ENCODE data around the gene SLC6A9.

The SLC6A9 gene

DNA sequence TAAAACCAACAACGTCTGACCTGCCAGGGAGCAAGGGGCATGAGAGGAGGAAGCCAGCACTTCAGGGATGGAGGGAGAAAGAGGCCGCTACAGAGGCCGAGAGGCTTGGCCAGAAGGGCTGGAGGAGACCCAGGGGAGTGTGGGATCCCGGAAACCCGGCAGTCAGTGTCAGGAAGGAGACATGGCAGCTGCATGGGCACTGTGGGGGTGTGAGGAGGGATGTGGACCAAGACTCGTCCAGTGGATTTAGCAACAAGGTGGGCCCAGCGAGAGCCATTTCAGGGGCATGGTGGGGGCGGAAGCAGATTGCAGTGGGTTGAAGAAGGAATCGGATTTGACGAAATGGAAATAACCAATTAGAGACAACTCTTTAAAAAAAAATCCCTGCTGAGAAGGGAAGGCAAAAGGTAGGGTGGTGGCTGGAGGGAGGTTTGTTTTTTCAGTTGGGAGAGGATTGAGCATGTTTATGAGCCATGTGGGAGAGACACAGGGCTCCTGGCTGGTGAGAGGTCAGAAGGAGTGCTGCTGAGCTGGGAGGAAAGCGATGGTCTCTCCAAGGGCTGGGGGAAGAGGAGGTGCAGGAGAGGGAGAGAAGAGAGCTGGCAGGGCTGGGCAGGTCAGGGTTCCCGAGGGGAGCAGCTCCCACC is 47.9 kb downstream of the SLC6A9 start:
- no peak for DNase-seq (ENCODE audit: low read depth)

DNA sequence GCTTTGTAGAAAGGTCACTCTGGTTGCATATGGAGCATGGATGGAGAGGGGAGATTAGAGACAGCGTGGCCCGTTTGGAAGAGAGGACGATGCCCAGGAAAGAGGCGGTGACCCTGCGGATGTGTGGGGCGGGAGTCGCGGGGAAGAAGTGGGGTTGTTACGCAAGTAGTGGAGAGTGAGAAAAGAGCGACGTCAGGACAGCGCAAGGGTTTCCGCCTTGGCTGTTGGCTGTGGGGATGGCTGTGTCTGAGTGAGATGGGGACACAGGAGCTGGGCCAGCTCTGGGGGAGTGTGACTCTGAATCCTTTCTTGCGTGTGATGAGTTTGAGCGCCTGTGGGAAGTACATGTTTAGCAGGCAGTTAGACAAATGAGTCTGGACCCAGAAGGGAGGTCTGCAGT is 48.5 kb downstream of the SLC6A9 start:
- no peak for DNase-seq (ENCODE audit: low read depth)

DNA sequence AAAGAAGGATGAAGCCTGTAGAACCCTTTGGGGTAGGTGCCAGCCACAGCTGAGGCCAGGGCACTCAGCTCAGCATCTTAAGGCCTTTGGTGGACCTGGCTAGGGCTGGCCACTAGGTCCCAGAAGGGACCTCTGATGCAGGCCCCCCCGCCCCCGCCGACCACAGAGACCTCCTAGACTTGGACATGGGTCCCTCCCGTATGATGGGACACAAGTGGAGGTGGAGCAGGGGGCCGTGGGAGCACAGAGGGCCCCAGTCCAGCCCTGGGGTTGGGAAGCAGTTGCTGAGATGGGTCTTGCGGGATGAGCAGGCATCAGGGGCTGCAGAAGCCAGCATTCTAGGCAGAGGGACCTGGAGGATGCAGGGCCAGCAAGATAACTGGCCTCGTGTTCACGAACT is 49.0 kb downstream of the SLC6A9 start:
- no peak for DNase-seq (ENCODE audit: low read depth)

DNA sequence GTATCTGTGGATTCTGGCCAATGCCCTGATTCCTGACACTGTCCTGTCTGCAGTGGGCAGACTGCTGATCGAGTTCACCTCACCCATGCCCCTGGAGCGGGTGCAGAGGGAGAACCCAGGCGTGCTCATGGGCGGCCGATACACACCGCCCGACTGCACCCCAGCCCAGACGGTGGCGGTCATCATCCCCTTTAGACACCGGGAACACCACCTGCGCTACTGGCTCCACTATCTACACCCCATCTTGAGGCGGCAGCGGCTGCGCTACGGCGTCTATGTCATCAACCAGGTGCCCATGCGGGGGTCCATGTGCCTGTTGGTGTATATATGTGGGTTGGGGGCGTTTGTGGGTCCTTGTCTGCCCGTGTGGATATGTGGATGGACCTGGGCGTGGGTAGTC is 49.6 kb downstream of the SLC6A9 start:
- no peak for DNase-seq (ENCODE audit: low read depth)

DNA sequence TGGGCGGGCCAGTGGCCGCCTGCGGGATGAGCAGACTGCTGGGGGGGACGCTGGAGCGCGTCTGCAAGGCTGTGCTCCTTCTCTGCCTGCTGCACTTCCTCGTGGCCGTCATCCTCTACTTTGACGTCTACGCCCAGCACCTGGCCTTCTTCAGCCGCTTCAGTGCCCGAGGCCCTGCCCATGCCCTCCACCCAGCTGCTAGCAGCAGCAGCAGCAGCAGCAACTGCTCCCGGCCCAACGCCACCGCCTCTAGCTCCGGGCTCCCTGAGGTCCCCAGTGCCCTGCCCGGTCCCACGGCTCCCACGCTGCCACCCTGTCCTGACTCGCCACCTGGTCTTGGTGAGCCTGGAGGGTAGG is 50.1 kb downstream of the SLC6A9 start:
- no peak for DNase-seq (ENCODE audit: low read depth)

DNA sequence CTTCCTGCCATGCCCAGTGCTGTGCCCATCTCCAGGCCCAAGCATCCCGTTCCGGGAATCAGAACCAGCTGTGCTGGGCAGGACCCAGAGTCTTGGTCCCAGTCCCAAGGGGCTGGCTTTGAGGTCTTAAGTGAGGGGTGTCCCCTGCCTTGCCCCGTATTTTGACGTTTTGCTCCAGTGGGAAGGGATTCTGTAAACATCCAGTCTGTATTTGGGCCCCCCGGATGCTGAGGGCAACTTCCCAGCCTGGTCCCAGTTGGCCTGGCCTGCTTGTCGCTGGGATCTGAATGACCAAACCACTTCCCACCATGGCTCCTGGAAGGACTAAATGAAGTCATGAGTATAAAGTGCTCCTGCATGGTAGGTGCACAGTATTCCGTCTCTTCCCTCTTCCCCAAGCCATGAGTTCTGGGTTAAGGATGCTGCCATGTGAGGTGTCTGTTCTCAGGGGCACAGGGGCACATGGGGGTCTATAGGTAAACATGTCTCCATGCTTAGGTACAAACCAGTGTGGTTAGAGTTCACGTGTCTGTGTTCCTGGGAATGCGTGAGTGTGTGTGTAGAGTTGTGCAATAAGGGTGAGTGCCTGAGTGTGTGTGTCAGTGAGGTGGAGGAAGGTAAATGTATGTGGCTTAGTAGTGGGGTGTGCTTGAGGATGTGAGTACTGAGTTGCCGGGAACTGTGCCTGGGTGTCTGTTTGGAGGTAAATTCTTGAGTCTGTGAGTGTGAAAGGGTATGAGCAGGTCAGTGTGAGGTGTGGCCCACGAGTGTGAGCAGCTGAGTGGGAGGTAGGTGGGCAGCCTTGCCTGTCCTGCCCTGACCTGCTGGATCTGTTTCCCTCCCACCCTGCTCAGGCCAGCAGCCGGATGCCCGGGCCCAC is 50.8 kb downstream of the SLC6A9 start:
- no peak for DNase-seq (ENCODE audit: low read depth)

DNA sequence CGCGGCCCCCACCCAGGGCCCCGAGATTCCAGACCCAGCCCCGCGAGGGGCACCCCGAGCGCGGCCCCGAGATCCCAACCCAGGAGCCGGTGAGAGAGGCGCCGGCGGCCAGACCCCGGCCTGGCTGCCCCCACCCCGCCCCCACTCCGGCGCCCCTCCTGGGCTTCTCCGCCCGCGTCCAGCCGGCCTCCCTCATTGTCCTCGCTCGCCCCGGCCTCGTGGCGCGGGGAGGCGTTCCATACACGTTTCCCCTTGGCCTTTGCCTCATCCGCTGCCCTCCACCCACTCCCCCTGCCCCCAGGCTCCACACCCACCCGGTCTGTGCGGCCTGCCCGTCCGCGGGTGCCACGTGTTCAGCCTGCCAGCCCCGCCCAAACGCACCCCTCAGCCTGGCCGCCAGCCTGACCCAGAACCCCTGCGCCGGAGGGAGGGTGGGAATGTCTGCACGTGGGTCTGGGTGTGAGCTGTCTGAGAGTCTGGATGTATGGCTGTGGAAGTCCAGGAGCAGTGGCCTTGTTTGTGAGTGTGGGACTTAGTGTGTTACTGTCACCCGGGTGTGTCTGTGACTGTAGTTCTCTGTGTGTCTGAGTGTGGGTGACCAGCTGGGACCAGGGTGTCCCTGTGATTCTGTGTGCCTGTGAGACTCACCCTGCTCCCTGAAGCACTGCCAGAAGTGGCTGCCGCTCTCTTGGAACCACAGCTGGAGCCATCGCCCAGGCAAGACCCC is 51.6 kb downstream of the SLC6A9 start:
- no peak for DNase-seq (ENCODE audit: low read depth)

DNA sequence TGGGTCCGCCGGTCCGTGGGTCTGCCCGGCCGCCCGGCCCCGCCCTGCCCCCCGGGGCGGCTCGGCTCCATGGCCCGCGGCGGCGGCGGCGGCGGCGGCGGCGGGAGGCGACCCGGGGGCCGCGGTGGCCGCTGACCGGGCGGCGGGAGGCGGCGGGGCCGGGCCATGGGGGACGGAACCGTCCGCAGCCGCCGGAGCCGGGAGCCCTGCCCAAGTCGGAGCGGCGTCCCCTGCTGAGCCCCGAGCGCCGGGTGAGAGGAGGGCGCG is 52.1 kb downstream of the SLC6A9 start:
- DNase-seq (ENCODE audit: low read depth), result no peak

DNA sequence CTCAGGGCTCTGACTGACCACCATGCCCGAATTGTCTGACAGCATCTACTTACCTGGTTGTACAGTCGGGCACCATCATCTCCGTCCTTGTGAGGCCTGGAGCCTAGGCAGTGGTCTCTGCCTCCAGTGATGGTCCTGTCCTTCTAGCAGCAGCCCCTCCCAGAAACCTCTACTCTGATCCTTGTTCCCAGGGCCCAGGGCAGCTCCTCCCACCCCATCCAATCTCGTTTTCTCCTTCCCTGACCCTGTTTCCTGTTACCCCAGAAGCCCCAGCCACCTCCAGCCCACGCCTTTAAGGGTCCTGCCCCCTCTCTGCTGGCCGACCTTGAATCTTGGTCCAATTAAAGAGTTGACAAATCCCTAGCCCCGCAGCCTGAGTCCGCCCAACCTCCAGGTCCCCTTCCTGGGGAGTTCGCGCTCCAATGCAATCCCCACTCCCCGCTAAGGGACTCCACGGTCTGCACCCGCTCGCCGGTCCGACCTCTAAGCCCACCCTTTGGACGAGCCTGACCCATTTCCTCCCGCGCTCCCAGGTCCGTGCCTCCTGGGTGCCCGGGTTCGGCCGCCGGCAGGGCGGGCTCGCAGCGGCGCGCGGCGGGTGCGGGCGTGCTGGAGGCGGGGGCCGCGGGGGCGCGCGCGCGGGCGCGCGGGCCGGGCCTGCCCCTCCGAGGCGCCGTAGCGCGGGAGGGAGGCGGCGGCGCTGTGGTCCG is 52.6 kb downstream of the SLC6A9 start, which contains the start of gene B4GALT2:
B4GALT2 (plus strand) TSS at position 660 of the 710 bp plus-strand sequence. CDS start 1,951 bp downstream, outside the sequence.
- no peak for DNase-seq (ENCODE audit: low read depth)

DNA sequence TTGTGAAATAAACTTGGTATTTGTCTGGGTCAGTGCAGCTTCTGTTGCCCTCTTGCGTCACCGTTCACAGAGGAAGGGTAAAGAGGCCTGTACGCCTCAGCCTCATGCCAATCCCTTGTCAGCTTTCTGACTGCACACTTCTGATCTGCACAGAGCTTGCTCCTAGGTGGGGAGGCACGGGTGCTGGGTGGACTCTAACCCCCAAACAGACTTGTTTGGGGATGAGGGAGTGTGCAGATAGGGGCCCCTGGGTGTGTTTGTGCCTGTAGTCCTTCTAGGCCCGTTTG is 53.1 kb downstream of the SLC6A9 start:
- DNase-seq (ENCODE audit: low read depth), result no peak

DNA sequence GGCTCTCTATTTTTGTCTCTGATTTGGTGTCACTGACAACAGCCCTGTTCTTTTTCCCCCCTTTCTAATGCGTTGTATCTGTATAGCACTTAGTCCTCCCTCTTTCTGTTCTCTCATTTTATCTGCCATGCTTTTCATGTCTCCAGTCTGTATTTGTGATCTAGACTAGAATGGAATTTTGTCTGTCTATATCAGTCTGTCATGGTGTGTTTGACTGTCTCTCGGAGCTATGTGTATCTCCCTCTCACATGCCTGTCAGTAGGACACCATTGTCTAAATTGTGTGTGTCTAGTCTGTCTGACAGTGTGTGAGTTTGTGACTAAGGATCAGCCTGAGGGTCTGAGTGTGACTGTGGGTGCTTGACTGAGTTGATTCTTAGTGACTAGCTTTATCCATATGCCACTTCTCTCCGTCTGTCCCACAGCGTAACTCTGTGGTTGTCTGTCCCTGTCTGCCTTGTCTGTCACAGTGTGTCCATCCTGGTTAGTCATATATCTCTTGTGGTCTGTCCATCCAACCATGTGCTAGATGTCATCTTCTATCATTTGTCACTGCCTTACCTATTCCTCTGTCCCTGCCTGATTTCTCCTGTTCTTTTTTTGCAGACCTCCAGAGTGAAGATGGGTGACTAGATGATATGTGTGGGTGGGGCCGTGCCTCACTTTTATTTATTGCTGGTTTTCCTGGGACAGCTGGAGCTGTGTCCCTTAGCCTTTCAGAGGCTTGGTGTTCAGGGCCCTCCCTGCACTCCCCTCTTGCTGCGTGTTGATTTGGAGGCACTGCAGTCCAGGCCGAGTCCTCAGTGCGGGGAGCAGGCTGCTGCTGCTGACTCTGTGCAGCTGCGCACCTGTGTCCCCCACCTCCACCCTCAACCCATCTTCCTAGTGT is 53.6 kb downstream of the SLC6A9 start:
- DNase-seq (ENCODE audit: low read depth), result no peak

DNA sequence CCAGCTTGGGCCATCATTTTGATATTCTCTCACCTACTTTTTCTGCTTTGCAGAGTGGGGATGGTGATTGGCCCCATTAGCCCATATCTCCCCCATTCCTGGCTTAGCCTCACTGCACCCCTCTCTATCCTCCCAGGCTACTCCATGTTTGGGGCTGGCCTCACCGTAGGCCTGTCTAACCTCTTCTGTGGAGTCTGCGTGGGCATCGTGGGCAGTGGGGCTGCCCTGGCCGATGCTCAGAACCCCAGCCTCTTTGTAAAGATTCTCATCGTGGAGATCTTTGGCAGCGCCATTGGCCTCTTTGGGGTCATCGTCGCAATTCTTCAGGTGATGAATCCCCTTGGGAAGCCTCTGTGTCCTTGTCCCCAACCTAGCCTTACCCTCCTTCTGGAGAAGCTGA is 54.4 kb downstream of the SLC6A9 start:
- no peak for DNase-seq (ENCODE audit: low read depth)

DNA sequence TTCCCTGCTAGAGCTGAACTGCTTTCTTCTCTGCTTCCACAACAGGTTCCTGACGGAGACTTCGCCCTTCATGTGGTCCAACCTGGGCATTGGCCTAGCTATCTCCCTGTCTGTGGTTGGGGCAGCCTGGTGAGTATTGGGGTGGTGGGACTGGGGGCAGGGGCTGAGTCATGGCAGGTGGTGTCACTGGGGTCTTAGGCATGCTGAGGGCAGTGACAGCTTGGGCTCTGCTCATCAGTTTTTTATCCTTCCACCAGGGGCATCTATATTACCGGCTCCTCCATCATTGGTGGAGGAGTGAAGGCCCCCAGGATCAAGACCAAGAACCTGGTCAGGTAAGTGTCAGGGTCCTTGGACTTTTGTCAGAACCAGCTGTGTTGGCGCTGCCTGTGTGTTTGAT is 55.2 kb downstream of the SLC6A9 start:
- DNase-seq (ENCODE audit: low read depth), result no peak

DNA sequence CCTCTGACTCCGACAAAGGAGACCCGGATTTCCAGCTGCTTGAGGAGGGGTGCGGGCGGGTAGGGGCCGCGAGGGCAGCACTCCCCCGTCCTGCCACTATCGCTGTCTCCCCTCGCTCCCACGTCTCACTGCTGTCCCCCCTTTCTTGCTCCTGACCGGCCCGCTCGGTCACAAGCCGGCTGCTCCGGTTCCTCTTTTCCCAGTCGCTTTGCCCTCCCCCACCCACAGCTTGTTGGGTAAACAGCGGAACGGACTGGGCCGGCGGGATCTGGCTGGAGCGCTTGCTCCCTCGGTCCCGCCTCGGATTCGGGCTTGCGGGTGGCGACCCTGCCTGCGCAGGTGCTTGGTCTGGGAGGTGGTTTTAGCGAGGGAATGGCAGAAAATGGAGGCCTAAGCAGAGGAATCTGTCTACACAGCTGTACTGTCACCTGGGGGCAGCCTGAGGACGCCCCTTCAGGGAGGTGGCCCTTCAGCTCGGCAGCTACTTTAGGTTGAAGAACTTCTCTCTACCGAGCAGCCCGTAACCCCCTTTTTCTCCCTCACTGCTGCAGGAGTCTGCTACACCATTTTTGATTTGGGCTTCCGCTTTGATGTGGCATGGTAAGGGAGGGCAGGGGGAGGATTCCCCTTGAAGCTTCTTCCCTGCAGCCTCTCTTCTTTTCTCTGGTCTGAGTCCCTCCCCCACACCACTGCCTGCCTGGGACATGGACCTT is 55.9 kb downstream of the SLC6A9 start:
- DNase-seq (ENCODE audit: low read depth), result no peak

DNA sequence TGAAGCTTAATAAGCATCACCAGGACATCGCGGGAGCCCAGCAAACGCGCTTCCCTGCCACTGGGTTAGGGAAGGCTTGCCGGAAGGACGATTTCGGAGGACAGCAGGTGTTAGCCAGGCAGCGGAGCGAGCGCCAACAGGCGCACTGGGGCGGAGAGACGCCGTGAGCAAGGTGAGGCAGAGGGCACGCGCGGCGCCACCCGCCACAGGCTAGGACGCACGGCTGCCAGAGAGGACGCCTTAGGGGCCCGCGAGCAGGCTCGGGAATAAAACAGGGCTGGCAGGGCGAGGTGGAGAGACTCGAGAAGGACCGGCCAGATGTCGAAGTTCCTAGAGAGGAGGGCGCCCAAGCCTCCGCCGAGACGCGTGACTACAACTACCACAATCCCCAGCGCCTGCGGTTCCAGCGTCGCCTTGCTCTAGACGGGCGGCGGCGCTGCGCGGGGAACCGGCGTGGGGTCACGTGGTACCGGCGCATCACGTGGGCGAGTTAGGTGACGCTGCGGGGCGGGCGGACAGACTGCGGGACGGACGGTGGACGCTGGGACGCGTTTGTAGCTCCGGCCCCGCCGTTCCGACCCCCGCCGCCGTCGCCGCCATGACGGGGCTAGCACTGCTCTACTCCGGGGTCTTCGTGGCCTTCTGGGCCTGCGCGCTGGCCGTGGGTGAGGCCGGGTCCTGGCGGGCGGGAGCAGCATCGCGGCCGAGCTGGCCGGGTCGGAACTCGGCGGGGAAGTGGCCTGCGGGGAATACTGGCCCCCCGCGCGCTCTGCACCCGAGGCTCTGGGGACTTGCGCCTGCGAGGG is 56.6 kb downstream of the SLC6A9 start, which contains the start of gene ATP6V0B:
ATP6V0B (plus strand) TSS at position 518 of the 806 bp plus-strand sequence; CDS start at position 599, 81 bp downstream.
- peak; percentile 83 for DNase-seq (ENCODE audit: low read depth)

DNA sequence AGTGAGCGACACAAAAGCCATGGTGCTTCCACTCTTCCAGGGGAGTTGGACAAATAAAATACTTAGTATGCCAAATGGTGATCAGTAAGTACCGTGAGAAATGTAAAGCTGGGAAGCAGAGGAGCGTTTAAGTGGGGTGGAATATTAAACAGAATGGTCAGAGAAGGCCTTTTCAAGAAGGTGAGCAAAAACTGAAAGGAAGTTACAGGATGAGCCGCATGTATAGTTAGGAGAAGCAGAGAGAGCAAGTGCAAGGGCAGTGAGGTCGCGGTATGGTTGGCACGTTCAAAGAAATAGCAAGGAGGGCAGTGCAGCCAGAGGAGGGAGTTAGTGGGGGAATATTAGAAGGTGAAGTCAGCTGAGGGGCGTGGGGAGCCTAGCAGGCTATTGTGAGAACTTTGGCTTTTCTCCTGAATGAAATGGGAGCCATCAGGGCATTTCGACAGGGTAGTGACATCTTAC is 57.2 kb downstream of the SLC6A9 start:
- no peak for DNase-seq (ENCODE audit: low read depth)

DNA sequence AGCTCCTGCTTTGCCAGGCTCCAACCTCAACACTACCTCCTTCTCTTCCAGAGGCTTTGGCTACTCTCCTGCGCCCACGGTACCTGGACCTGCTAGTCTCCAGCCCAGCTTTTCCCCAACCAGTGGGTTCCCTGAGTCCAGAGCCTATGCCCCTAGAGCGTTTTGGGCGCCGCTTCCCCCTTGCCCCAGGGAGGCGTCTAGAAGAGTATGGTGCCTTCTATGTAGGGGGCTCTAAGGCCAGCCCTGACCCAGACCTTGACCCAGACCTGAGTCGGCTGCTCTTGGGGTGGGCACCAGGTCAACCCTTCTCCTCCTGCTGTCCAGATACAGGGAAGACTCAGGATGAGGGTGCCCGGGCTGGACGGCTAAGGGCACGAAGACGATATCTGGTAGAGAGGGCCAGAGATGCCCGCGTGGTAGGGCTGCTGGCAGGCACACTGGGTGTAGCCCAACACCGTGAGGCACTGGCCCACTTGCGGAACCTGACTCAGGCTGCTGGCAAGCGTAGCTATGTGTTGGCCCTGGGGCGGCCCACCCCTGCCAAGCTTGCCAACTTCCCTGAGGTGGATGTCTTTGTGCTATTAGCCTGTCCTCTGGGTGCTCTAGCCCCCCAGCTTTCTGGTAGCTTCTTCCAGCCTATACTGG is 59.8 kb downstream of the SLC6A9 start:
- no peak for DNase-seq (ENCODE audit: low read depth)

DNA sequence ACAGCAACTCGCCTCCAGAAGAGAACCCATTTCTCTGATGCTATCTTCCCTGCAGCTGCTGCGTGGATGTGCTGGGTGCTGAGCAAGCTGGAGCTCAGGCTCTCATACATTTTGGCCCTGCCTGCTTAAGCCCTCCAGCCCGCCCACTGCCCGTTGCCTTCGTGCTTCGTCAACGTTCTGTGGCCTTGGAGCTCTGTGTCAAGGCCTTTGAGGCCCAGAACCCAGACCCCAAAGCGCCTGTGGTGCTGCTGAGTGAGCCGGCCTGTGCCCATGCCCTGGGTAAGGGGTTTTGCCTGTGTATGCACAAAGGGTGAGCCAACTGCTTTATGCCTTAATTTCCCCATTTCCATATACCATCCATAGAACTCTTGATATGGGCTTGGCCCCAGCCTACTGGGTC is 60.4 kb downstream of the SLC6A9 start:
- no peak for DNase-seq (ENCODE audit: low read depth)

DNA sequence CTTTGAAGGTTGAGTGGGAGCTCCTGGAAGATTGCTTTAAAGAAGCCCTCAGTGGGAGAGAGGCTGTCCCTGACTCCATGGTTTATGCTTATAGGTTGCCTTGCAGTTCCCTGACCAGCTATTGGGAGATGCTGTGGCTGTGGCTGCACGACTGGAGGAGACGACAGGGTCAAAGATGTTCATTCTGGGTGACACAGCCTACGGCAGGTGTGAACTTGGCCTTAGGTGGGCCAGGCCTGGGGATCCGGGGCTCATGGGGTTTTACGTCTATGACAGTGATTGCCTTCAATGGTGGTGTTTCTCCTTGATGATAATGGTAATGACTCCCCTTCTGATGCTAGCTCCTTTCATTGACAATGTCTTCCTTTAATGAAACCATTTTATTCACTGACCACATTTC is 60.8 kb downstream of the SLC6A9 start:
- no peak for DNase-seq (ENCODE audit: low read depth)

All from fibroblast of the conjunctiva (primary cell).